Astrocyte (in vitro differentiated cells and primary cell): ENCODE results near the gene CCR2. TPM values are rescaled to one million over a fixed set of nuclear protein-coding genes. Genes with fewer than 3 reads are reported as not detected.

Experiments used
- DNase-seq: peaks from one replicate; pipeline ENCODE4 v3.0.0-alpha.2; 2010; ENCODE audit warnings: low read depth
- FAIRE-seq: peaks from 2 replicates; lab custom pipeline; 2011; peaks lifted over from hg19 to GRCh38; lab: Jason Lieb, UNC
- H2AFZ ChIP-seq: 2 replicates; pipeline ENCODE4 v1.6.0; 2012; ENCODE audit warnings: low read depth, low read length, inconsistent platforms
- H3K27ac ChIP-seq: 2 replicates; pipeline ENCODE4 v1.5.1; 2011; ENCODE audit warnings: low read depth, low read length, inconsistent platforms
- H3K27me3 ChIP-seq: 2 replicates; pipeline ENCODE4 v1.6.0; 2011; ENCODE audit warnings: low read length, inconsistent platforms; ENCODE audit not compliant: insufficient read depth
- H3K36me3 ChIP-seq: 2 replicates; pipeline ENCODE4 v1.5.1; 2011; ENCODE audit warnings: low read length, inconsistent platforms; ENCODE audit not compliant: insufficient read depth
- H3K4me1 ChIP-seq: 2 replicates; pipeline ENCODE4 v1.5.1; 2011; ENCODE audit warnings: low read length, inconsistent platforms; ENCODE audit not compliant: insufficient read depth
- H3K4me2 ChIP-seq: 2 replicates; pipeline ENCODE4 v1.6.0; 2012; ENCODE audit warnings: low read length, inconsistent platforms
- H3K4me3 ChIP-seq: 2 replicates; pipeline ENCODE4 v1.5.1; 2011; ENCODE audit warnings: low read depth, mild to moderate bottlenecking, low read length, inconsistent platforms; ENCODE audit not compliant: insufficient read depth
- H3K79me2 ChIP-seq: 2 replicates; pipeline ENCODE4 v1.6.0; 2012; ENCODE audit warnings: mild to moderate bottlenecking, low read length, inconsistent platforms; ENCODE audit not compliant: insufficient read depth
- H3K9ac ChIP-seq: 2 replicates; pipeline ENCODE4 v1.6.0; 2012; ENCODE audit warnings: mild to moderate bottlenecking, low read length, inconsistent platforms
- H3K9me3 ChIP-seq: 2 replicates; pipeline ENCODE4 v1.5.1; 2012; ENCODE audit warnings: low read depth, mild to moderate bottlenecking, low read length, inconsistent platforms; ENCODE audit not compliant: insufficient read depth
- H4K20me1 ChIP-seq: 2 replicates; pipeline ENCODE4 v1.6.0; 2012; ENCODE audit warnings: low read length, inconsistent platforms; ENCODE audit not compliant: insufficient read depth
- H3K27ac Mint-ChIP-seq: one replicate; pipeline ENCODE4 v1.8.0; 2021; ENCODE audit warnings: mild to moderate bottlenecking, mixed read lengths; ENCODE audit not compliant: unreplicated experiment
- H3K27me3 Mint-ChIP-seq: one replicate; pipeline ENCODE4 v1.8.0; 2021; ENCODE audit warnings: low read depth, mixed read lengths; ENCODE audit not compliant: unreplicated experiment
- H3K36me3 Mint-ChIP-seq: one replicate; pipeline ENCODE4 v1.8.0; 2021; ENCODE audit warnings: low read depth, mixed read lengths; ENCODE audit not compliant: unreplicated experiment
- H3K4me1 Mint-ChIP-seq: one replicate; pipeline ENCODE4 v1.8.0; 2021; ENCODE audit warnings: low read depth, mixed read lengths; ENCODE audit not compliant: unreplicated experiment
- H3K4me3 Mint-ChIP-seq: one replicate; pipeline ENCODE4 v1.8.0; 2021; ENCODE audit warnings: mild to moderate bottlenecking, moderate library complexity, mixed read lengths; ENCODE audit not compliant: unreplicated experiment
- H3K9me3 Mint-ChIP-seq: one replicate; pipeline ENCODE4 v1.8.0; 2021; ENCODE audit warnings: mild to moderate bottlenecking, mixed read lengths; ENCODE audit not compliant: unreplicated experiment
- CTCF ChIP-seq: IDR thresholded peaks from 2 replicates; pipeline ENCODE4 v1.5.1; 2011; ENCODE audit warnings: low read depth, mild to moderate bottlenecking, inconsistent platforms, low read length, moderate library complexity; ENCODE audit not compliant: insufficient read depth
- EZH2 ChIP-seq: IDR thresholded peaks from 2 replicates; pipeline ENCODE4 v1.6.1; 2012; ENCODE audit warnings: mild to moderate bottlenecking, low read length, inconsistent platforms; ENCODE audit not compliant: insufficient read depth
- total RNA-seq: library from RNA; stranded (reverse); gene quantifications from 2 replicates; pipeline ENCODE4 v1.2.1, GENCODE V29; 2021

CCR2 gene
- total RNA-seq, 1 donor from 2014 or later, result not detected

- H3K27me3 ChIP-seq, result peaks cover 18% of the 10 kb centered on the region
- H3K27ac ChIP-seq, result no peak overlapping the region
- no peak for DNase-seq
- no peak overlapping the region for H3K9ac ChIP-seq
- no peak overlapping the region for H3K4me2 ChIP-seq
- no peaks in the 10 kb centered on the region for H3K9me3 Mint-ChIP-seq
- no peak overlapping the region for H3K4me3 ChIP-seq
- H3K4me1 ChIP-seq, result no peaks in the 10 kb centered on the region
- peaks cover 14% of the 10 kb centered on the region for H3K4me1 Mint-ChIP-seq
- no peaks in the 10 kb centered on the region for H3K36me3 ChIP-seq
- FAIRE-seq, result no peak
- H3K4me3 Mint-ChIP-seq, result no peak overlapping the region
- TF ChIP-seq CTCF, result no peak
- TF ChIP-seq EZH2, result no peak
- H3K27ac Mint-ChIP-seq, result no peak overlapping the region
- H2AFZ ChIP-seq, result no peak overlapping the region
- H3K27me3 Mint-ChIP-seq, result peaks cover 26% of the 10 kb centered on the region
- H3K9me3 ChIP-seq, result no peaks in the 10 kb centered on the region
- no peaks in the 10 kb centered on the region for H3K36me3 Mint-ChIP-seq
- no peaks in the 10 kb centered on the region for H3K79me2 ChIP-seq
- no peaks in the 10 kb centered on the region for H4K20me1 ChIP-seq
Observed at GRCh38 chr3:46349484-46350261, 4.2 kb upstream of the CCR2 start.

- H4K20me1 ChIP-seq, result no peaks in the 10 kb centered on the region
- no peak overlapping the region for H3K27ac ChIP-seq
- H3K36me3 ChIP-seq, result no peaks in the 10 kb centered on the region
- no peak overlapping the region for H2AFZ ChIP-seq
- Mint-ChIP-seq H3K27ac (no peak overlapping the region), H3K36me3 (no peaks in the 10 kb centered on the region), H3K9me3 (no peaks in the 10 kb centered on the region), H3K4me3 (no peak overlapping the region), H3K4me1 (peaks cover 15% of the 10 kb centered on the region), H3K27me3 (peaks cover 30% of the 10 kb centered on the region)
- H3K4me2 ChIP-seq, result no peak overlapping the region
- no peaks in the 10 kb centered on the region for H3K4me1 ChIP-seq
- no peak for DNase-seq
- no peaks in the 10 kb centered on the region for H3K79me2 ChIP-seq
- no peak overlapping the region for H3K9ac ChIP-seq
- no peak for FAIRE-seq
- no peaks in the 10 kb centered on the region for H3K9me3 ChIP-seq
- TF ChIP-seq CTCF, result no peak
- no peak for TF ChIP-seq EZH2
- peaks cover 18% of the 10 kb centered on the region for H3K27me3 ChIP-seq
- H3K4me3 ChIP-seq, result no peak overlapping the region
Observed at GRCh38 chr3:46350262-46350565, 3.7 kb upstream of the CCR2 start.

- no peak overlapping the region for H3K4me3 ChIP-seq
- no peaks in the 10 kb centered on the region for H3K4me1 ChIP-seq
- no peak overlapping the region for H3K4me3 Mint-ChIP-seq
- H3K9me3 ChIP-seq, result no peaks in the 10 kb centered on the region
- no peak overlapping the region for H3K27ac Mint-ChIP-seq
- no peak for DNase-seq
- no peak overlapping the region for H3K9ac ChIP-seq
- no peaks in the 10 kb centered on the region for H3K36me3 ChIP-seq
- peaks cover 22% of the 10 kb centered on the region for H3K27me3 ChIP-seq
- TF ChIP-seq EZH2 (no peak), CTCF (no peak)
- H3K4me1 Mint-ChIP-seq, result peaks cover 15% of the 10 kb centered on the region
- no peaks in the 10 kb centered on the region for H3K36me3 Mint-ChIP-seq
- no peak for FAIRE-seq
- no peak overlapping the region for H3K4me2 ChIP-seq
- peaks cover 42% of the 10 kb centered on the region for H3K27me3 Mint-ChIP-seq
- H3K9me3 Mint-ChIP-seq, result peaks cover 2% of the 10 kb centered on the region
- H3K27ac ChIP-seq, result no peak overlapping the region
- H4K20me1 ChIP-seq, result no peaks in the 10 kb centered on the region
- H2AFZ ChIP-seq, result no peak overlapping the region
- no peaks in the 10 kb centered on the region for H3K79me2 ChIP-seq
Observed at GRCh38 chr3:46351646-46352045, 2.3 kb upstream of the CCR2 start.
